DOHH2 (cell line): ENCODE results near the gene MAMDC4.

Experiments
- EZH2phosphoT487 ChIP-seq: fragments of 200-600 bp; sonication (generic); IDR thresholded peaks from 2 replicates; pipeline ENCODE4 v1.6.1; 2017; ENCODE audit warnings: borderline replicate concordance, mild to moderate bottlenecking, antibody characterized with exemption, low read length, moderate library complexity, mixed read lengths
- TF ChIP-seq, protein P1 (sequence below): fragments of 200-600 bp; sonication (generic); IDR thresholded peaks from one replicate; pipeline ENCODE4 v1.5.1; 2014; ENCODE audit warnings: antibody characterized with exemption, mild to moderate bottlenecking, low read depth, low read length; ENCODE audit not compliant: poor library complexity, severe bottlenecking

DNA sequence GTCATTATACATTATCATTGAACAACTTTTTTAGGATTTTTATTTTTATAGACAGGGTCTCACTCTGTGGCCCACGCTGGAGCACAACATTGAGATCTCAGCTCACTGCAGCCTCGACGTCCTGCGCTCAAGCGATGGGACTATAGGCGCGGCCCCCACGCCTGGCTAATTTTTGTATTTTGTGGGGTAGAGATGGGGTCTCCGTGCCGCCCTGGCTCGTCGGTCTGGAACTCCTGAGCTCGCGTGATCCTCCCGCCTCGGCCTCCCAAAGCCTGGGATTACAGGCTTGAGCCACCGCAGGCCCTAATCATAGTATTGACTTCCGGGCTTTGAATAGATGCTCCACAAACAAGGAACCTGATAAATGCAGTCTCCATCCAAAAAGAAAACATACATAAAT is 15.3 kb downstream of the MAMDC4 start:
- TF ChIP-seq, protein P1, sequence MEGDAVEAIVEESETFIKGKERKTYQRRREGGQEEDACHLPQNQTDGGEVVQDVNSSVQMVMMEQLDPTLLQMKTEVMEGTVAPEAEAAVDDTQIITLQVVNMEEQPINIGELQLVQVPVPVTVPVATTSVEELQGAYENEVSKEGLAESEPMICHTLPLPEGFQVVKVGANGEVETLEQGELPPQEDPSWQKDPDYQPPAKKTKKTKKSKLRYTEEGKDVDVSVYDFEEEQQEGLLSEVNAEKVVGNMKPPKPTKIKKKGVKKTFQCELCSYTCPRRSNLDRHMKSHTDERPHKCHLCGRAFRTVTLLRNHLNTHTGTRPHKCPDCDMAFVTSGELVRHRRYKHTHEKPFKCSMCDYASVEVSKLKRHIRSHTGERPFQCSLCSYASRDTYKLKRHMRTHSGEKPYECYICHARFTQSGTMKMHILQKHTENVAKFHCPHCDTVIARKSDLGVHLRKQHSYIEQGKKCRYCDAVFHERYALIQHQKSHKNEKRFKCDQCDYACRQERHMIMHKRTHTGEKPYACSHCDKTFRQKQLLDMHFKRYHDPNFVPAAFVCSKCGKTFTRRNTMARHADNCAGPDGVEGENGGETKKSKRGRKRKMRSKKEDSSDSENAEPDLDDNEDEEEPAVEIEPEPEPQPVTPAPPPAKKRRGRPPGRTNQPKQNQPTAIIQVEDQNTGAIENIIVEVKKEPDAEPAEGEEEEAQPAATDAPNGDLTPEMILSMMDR, result no peak
- no peak for TF ChIP-seq EZH2phosphoT487
